HFFc6 (cell line): ENCODE results near the gene TRAPPC6A. TPM values are rescaled to one million over a fixed set of nuclear protein-coding genes. Genes with fewer than 3 reads are reported as not detected.

Experiments
- DNase-seq: peaks from one replicate; pipeline ENCODE4 v3.0.0-alpha.2; 2018
- H3K27ac Mint-ChIP-seq: 2 replicates; pipeline ENCODE4 v1.8.0; 2020; ENCODE audit warnings: mild to moderate bottlenecking, mixed read lengths
- H3K27me3 Mint-ChIP-seq: 2 replicates; pipeline ENCODE4 v1.8.0; 2021; ENCODE audit warnings: mild to moderate bottlenecking, moderate library complexity, mixed read lengths; ENCODE audit not compliant: insufficient read depth
- H3K36me3 Mint-ChIP-seq: 2 replicates; pipeline ENCODE4 v1.8.0; 2021; ENCODE audit warnings: low read depth, mixed read lengths
- H3K4me1 Mint-ChIP-seq: 2 replicates; pipeline ENCODE4 v1.8.0; 2020; ENCODE audit warnings: low read depth, mixed read lengths
- H3K4me3 Mint-ChIP-seq: 2 replicates; pipeline ENCODE4 v1.8.0; 2020; ENCODE audit warnings: mild to moderate bottlenecking, moderate library complexity, mixed read lengths
- H3K9me3 Mint-ChIP-seq: 2 replicates; pipeline ENCODE4 v1.8.0; 2020; ENCODE audit warnings: mild to moderate bottlenecking, mixed read lengths
- total RNA-seq, 6 experiments: library from RNA; stranded (reverse); fragmentation: NEBNext Ultra II Directional; extraction: Animal tissue kit (Norgen Biotek cat#: 25700); gene quantifications; 2 replicates in 1 of 6; 3 replicates in 5 of 6; pipeline ENCODE4 v1.2.3, GENCODE V29; 2021
- TF ChIP-seq, protein P1 (sequence below): fragments of 200-600 bp; sonication (generic); IDR thresholded peaks from 2 replicates; pipeline ENCODE4 v1.5.0; 2021; ENCODE audit warnings: antibody characterized with exemption, mild to moderate bottlenecking

Gene TRAPPC6A
- total RNA-seq, 6 experiments from 2014 or later: 3.5 to 6.9 (median 5.2) TPM

DNA sequence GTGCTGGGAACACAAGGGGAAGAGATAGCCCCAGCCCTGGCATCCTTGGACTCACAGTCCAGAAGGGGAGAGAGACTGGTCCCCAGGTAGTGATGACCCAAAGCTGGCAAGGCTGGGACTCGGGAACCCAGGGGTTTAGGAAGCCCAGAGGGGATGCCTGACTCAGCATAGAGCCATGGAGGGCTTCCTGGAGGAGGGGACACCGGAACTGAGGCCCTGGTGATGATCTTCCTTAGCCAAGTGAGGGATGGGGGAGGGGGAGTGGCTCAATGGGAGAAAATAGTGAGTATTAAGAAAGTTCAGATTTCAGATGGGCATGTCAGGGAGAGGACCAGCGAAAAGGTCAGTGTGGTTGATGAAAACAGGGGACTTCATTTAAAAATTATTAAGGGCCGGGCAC is 40.4 kb upstream of the TRAPPC6A start:
- Mint-ChIP-seq H3K27ac (no peak overlapping the region), H3K9me3 (no peaks in the 10 kb centered on the region), H3K4me3 (no peak overlapping the region), H3K4me1 (no peaks in the 10 kb centered on the region), H3K27me3 (peaks cover 56% of the 10 kb centered on the region), H3K36me3 (no peaks in the 10 kb centered on the region)
- TF ChIP-seq, protein P1, sequence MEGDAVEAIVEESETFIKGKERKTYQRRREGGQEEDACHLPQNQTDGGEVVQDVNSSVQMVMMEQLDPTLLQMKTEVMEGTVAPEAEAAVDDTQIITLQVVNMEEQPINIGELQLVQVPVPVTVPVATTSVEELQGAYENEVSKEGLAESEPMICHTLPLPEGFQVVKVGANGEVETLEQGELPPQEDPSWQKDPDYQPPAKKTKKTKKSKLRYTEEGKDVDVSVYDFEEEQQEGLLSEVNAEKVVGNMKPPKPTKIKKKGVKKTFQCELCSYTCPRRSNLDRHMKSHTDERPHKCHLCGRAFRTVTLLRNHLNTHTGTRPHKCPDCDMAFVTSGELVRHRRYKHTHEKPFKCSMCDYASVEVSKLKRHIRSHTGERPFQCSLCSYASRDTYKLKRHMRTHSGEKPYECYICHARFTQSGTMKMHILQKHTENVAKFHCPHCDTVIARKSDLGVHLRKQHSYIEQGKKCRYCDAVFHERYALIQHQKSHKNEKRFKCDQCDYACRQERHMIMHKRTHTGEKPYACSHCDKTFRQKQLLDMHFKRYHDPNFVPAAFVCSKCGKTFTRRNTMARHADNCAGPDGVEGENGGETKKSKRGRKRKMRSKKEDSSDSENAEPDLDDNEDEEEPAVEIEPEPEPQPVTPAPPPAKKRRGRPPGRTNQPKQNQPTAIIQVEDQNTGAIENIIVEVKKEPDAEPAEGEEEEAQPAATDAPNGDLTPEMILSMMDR: no peak
- DNase-seq: no peak

DNA sequence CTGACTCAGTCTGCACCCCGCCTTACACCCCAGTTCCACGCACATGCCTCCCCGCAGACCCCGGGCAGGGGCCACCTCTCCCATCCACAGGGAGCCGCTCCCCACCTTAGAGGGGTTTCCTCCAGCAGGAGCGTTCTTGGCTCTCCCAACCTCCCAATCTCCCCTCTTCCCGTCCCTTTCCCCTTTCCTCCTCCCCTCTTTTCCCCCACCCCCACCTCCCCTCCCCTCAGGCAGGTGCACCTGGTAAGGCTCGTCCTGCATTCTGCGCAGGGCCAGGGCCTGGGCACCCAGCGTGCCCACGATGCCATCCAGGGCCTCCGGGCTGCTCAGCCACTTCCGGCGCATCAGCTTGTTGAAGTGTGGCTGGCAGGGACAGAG is 39.9 kb upstream of the TRAPPC6A start:
- Mint-ChIP-seq H3K27ac (no peak overlapping the region), H3K4me3 (no peak overlapping the region), H3K9me3 (no peaks in the 10 kb centered on the region), H3K4me1 (no peaks in the 10 kb centered on the region), H3K36me3 (no peaks in the 10 kb centered on the region), H3K27me3 (peaks cover 53% of the 10 kb centered on the region)
- no peak for DNase-seq
- TF ChIP-seq, protein P1: no peak

DNA sequence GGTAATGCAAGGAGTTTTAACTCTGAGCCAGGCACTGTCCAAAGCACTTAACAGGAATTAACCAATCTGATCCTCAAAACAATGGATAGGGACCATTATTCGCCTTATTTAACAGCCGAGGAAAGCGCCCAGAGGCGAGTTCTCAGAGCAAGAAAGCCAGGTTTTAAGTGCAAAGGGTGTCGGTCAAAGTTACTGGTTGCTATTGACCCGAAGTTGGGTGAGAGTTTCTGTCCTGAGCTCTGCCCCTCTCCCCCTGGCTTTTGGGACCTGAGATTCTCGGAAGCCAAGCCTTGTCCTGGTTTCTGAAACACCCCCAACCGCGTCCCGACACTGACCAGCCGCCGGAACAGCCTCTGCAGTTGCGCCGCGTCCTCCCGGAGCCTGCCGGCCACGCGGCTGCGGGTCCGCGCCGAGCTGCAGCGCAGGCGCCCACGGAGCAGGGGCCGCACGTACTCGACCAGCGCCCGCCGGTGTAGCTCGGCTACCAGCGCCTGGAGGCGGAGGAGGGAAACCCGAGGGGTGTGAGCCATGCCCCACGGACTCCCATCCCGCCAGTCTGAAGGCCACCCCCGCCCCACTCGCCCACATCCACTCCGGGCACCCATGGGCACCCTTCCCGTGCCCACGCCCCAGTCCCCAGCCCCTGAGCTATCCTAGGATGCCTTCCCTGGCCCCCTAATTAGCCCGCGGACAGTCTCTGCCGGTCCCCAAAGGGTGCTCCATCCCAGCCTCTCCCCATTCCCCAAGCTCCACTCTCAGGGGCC is 39.3 kb upstream of the TRAPPC6A start:
- Mint-ChIP-seq H3K9me3 (no peaks in the 10 kb centered on the region), H3K27ac (no peak overlapping the region), H3K4me1 (no peaks in the 10 kb centered on the region), H3K4me3 (no peak overlapping the region), H3K36me3 (no peaks in the 10 kb centered on the region), H3K27me3 (peaks cover 51% of the 10 kb centered on the region)
- TF ChIP-seq, protein P1: no peak
- DNase-seq: no peak

DNA sequence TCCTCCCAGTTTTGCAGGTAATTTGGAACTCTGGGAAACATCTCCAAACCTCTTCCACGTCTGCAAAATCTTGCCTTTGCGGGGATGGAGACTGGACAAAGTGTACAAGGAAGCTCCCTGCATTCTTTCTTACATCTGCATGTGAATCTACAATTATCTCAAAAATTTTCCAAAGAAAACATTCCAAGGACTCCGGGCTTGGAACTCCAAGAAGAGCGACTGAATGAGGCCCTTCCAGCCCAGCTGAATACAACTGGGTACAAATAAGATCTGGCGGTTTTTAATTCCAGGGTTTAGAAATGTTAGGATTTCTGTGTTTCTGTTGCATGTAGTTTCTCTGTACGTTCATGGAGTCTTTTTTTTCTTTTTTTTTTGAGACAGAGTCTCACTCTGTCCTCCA is 38.6 kb upstream of the TRAPPC6A start:
- Mint-ChIP-seq H3K36me3 (no peaks in the 10 kb centered on the region), H3K4me3 (no peak overlapping the region), H3K27me3 (peaks cover 45% of the 10 kb centered on the region), H3K4me1 (no peaks in the 10 kb centered on the region), H3K27ac (no peak overlapping the region), H3K9me3 (no peaks in the 10 kb centered on the region)
- DNase-seq: no peak
- TF ChIP-seq, protein P1: no peak

DNA sequence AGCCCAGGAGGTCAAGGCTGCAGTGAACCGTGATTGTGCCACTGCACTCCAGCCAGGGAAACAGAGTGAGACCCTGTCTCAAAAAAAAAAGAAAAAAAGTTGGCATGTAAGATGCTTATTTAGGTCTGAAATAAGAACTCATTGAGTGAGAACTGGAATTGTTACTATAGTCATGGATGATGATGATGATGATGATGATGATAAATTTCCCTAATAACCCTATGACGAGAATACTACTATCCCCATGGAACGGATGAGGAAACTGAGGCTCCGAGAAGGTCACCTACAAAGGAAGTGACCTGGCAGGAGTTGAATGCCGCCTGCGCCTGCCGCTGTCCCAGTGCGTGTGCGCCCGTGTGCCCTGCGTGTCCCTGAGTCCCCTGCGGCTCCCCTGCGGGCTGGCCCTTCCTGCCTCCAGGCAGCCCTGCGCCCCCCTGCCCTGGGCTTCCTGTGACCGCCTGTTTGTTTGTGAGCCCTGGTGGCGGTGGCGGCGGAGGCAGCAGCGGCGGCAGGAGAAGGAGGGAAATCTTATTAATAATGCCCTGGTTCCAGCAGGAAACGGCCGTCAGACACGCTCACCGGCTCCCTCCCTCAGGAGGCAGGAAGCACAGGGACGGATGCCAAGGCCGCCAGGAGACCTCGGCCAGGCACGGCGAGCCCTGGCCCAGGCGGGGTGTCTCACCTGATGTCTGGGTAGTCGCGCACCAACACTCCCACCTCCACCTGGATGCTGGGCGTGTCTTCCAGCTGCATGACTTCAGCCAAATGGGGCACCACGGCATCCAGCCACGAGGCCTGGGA is 37.6 kb upstream of the TRAPPC6A start:
- Mint-ChIP-seq H3K27me3 (peaks cover 42% of the 10 kb centered on the region), H3K4me3 (no peak overlapping the region), H3K27ac (no peak overlapping the region), H3K4me1 (no peaks in the 10 kb centered on the region), H3K9me3 (no peaks in the 10 kb centered on the region), H3K36me3 (no peaks in the 10 kb centered on the region)
- TF ChIP-seq, protein P1: no peak
- no peak for DNase-seq
